HFF-Myc (cell line): Measurements from ENCODE around the gene NPRL2.

ENCODE experiments used
- DNase-seq: peaks from one replicate; pipeline ENCODE4 v3.0.0-alpha.2; 2011; ENCODE audit warnings: low read depth; ENCODE audit errors: extremely low read depth
- H3K4me3 ChIP-seq: replicated peaks from 2 replicates; pipeline ENCODE4 v1.5.1; 2011; ENCODE audit warnings: low read depth, mild to moderate bottlenecking, control low read depth, low read length
- TF ChIP-seq, protein P1 (sequence below): IDR thresholded peaks from 2 replicates; pipeline ENCODE4 v1.5.1; 2012; ENCODE audit warnings: mild to moderate bottlenecking, low read depth, low read length, control low read depth; ENCODE audit errors: missing control alignments

The NPRL2 gene

GRCh38 chr3:50373146-50374051 lies 22.8 kb upstream of the NPRL2 start:
- TF ChIP-seq, protein P1, sequence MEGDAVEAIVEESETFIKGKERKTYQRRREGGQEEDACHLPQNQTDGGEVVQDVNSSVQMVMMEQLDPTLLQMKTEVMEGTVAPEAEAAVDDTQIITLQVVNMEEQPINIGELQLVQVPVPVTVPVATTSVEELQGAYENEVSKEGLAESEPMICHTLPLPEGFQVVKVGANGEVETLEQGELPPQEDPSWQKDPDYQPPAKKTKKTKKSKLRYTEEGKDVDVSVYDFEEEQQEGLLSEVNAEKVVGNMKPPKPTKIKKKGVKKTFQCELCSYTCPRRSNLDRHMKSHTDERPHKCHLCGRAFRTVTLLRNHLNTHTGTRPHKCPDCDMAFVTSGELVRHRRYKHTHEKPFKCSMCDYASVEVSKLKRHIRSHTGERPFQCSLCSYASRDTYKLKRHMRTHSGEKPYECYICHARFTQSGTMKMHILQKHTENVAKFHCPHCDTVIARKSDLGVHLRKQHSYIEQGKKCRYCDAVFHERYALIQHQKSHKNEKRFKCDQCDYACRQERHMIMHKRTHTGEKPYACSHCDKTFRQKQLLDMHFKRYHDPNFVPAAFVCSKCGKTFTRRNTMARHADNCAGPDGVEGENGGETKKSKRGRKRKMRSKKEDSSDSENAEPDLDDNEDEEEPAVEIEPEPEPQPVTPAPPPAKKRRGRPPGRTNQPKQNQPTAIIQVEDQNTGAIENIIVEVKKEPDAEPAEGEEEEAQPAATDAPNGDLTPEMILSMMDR: no peak
- no peak overlapping the region for H3K4me3 ChIP-seq
- DNase-seq: no peak

DNA sequence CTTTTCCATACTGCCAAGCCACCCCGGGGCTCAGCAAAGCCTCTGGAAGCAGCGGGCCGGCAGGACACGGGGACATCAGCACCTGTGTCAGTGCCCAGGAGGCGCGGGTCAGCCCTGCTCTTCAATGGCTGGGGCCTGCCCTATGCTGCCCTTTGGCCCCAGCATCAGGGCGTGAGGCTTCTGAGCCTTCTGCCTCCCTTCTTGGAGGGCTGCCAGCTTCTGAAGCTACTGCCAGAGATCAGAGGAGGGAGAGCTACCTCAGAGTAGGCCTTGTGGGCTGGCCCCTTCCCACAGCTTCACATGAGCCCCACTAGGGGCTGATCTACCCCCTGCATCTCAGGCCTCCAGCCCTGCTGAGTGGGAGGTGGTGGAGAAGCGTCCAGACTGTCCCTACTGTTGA lies 21.8 kb upstream of the NPRL2 start:
- TF ChIP-seq, protein P1: no peak
- no peak for DNase-seq

DNA sequence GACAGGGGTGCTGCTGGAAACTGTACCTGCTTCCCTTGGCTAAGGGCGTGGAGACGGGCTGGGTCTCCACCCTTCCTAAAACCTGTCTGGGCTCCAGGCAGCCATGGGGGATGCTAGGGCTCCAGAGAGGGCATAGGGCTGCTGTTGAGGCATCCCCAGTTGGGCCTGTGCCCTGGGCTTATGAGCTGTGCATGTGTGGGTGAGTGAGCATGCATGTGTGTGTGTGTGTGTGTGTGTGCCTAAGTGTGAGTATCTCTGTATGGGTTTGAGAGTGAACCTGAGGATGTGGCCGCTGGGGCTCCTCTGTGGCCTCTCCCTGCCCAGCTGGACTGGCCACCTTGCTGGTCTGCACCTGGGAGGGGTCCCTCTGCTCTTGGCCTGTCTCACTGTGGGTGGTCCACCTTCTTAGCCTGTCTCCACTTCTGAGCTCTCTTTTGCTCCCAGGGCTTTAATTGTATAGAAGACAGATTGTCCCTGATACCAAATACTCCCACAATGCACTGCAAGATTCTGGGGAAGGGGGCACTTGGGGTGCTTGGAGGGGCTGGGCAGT lies 20.6 kb upstream of the NPRL2 start:
- TF ChIP-seq, protein P1: no peak
- no peak overlapping the region for H3K4me3 ChIP-seq
- DNase-seq: no peak

More for the DNA sequence above, 21.8 kb upstream of the NPRL2 start:
- H3K4me3 ChIP-seq: no peak overlapping the region

DNA sequence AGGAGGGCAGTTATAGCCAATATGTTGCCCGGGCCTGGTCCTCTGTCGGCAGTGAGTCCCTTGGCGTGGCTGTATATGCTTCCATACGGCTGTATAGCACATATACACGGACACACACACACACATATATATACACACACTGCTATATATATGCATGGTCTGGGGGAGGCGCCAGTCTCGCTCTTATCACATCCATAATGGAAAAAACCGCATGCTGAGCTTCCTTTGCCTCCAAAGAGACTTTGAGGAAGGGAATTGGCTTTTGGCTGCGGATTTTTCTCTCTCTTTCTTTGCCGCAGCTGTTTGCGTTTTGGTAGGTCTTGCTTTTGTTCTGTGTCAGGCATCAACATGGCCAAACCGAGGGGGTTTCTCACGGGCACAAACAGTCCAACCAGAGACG lies 20.0 kb upstream of the NPRL2 start:
- no peak for DNase-seq
- TF ChIP-seq, protein P1: peak; percentile 27
- H3K4me3 ChIP-seq: no peak overlapping the region

DNA sequence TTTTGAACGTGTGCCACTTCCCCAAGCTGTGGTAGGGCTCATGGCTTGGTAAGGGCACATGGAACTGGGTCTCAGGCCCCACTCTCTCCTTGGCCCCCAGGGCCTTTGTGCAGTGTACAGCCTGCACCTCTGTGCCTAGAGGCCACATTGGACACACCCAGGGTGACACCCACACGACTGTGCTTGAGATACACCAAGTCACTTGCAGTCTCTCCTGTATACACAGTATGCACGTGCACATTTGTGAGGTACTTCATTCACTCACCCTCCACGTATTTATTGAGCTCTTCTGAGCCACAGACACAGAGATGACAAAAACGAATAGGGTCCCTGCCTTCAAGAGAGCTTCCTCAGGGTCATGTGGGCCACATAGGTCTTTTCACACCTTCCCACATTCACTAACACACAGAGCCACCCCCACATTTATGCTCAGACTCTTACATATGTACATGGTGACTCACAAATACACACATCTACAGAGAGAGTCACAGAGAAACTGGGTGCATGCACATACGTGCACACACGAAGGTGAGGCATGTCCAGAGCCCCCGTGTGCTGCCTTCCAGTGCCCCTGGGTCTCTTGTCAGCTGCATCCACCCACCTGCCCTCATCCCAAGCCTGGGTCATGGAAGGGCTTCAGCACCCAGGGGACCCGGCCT lies 18.6 kb upstream of the NPRL2 start:
- DNase-seq: no peak
- no peak overlapping the region for H3K4me3 ChIP-seq
- TF ChIP-seq, protein P1: no peak

DNA sequence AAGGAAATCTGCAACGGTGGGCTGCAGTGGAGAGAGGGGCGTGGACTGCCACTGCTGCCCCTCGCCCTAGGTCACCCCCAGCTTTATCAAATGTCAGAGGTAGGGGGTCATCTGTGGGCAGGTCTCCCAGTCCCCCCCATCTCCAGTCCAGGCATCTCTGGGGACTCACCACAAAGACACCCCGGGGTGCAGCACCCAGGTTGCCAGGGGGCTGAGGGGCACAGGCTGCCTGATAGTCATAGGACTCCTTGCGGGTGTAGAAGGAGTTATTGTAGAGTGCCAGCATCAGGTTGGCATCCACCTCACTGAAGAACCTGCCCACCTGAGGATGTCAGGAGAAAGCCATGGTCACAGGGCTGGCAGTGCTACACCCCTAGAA lies 15.3 kb upstream of the NPRL2 start:
- no peak for DNase-seq
- TF ChIP-seq, protein P1: no peak
- H3K4me3 ChIP-seq: no peak overlapping the region; the same call in 1 of the 2 replicates
